MM.1S (cell line): ENCODE results near the gene JTB.

Experiments
- EZH2 ChIP-seq: fragments of 300-600 bp; sonication (generic); optimal IDR thresholded peaks from 2 replicates; pipeline ENCODE3; 2017; ENCODE audit warnings: low read depth, mild to moderate bottlenecking, antibody characterized with exemption, low read length, mixed read lengths
- TF ChIP-seq, protein P1 (sequence below): fragments of 300-600 bp; sonication (generic); IDR thresholded peaks from 2 replicates; pipeline ENCODE4 v1.5.1; 2016; ENCODE audit warnings: antibody characterized with exemption, low read length, mixed read lengths

DNA sequence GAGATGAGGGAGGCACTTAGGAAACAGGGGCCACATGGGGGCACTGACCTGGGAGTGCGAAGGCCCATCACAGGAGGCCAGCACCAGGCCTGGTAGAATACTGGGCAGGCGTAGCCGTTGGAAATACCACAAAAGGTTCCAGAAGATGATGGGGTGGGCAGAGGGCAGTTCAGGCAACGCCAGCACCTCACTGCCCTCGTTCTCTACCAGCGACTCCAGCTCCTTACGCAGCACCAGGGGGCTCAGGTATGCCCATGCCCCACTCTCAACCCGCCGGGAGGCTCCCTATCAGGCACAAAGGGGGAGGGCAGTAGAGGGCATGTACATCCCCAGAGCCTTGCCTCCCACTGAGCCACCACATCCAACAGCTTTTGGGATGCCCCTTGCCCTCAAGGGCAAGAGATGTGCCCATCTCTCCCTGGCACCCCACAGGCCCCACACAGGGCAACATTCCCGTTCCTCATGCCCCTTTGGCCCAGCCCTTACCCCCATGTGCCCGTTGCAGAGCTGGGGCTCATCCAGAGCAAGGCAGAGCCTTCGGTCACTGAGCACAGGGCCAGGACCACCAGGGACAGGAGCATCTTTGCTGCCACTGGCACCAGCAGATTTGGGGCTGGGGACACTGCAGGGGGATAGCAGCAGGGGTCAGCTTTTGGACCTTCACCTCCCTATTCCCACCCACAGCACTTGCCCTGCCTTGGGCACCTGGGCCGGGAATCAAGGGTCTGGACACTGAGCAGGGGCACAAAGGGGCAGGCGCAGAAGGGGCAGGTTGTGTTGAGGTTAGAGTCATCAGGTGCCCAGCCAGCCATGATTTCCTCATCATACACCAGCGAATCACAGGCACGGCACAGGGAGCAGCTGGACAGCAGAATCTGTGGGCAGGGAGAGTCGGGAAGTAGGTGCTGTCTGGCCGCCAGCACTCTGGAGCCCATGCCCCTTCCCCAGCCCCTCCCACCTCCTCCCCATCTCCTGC, 45.0 kb downstream of the JTB start:
- TF ChIP-seq, protein P1, sequence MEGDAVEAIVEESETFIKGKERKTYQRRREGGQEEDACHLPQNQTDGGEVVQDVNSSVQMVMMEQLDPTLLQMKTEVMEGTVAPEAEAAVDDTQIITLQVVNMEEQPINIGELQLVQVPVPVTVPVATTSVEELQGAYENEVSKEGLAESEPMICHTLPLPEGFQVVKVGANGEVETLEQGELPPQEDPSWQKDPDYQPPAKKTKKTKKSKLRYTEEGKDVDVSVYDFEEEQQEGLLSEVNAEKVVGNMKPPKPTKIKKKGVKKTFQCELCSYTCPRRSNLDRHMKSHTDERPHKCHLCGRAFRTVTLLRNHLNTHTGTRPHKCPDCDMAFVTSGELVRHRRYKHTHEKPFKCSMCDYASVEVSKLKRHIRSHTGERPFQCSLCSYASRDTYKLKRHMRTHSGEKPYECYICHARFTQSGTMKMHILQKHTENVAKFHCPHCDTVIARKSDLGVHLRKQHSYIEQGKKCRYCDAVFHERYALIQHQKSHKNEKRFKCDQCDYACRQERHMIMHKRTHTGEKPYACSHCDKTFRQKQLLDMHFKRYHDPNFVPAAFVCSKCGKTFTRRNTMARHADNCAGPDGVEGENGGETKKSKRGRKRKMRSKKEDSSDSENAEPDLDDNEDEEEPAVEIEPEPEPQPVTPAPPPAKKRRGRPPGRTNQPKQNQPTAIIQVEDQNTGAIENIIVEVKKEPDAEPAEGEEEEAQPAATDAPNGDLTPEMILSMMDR, result no peak
- TF ChIP-seq EZH2, result no peak
